PC-3 (cell line): ENCODE measurements around the gene RAB44.

ENCODE experiments used
- EZH2 ChIP-seq: fragments of 300-600 bp; sonication (generic); IDR thresholded peaks from one replicate; pipeline ENCODE4 v1.6.1; 2017; ENCODE audit warnings: antibody characterized with exemption, mild to moderate bottlenecking, low read length; ENCODE audit not compliant: unreplicated experiment
- EZH2phosphoT487 ChIP-seq: fragments of 300-600 bp; sonication (generic); IDR thresholded peaks from 2 replicates; pipeline ENCODE4 v1.6.1; 2018; ENCODE audit warnings: mild to moderate bottlenecking, antibody characterized with exemption, low read length, borderline replicate concordance
- TF ChIP-seq, protein P1 (sequence below): fragments of 300-600 bp; sonication (generic); conservative IDR thresholded peaks from 2 replicates; pipeline ENCODE4 v1.5.1; 2017; ENCODE audit warnings: antibody characterized with exemption, low read depth, mild to moderate bottlenecking, low read length

DNA sequence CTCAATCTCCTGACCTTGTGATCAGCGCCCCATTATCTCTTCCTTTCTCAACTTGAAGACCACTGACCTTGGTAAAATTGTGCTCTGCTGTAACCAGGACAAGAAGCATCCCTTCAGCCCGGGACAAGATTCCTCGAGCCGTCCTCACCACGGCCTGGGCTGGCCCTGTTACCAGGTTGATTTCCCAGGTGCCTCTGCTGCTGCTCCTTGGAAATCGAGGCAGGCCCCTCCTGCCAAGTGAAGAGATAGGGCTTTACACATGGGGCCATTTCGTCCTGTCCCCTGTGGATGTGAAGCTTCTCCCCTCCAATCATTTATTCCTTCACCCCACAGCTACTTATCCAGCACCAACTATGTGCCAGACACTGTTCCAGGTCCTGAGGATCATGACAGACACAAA lies 21.5 kb downstream of the RAB44 start:
- TF ChIP-seq, protein P1, sequence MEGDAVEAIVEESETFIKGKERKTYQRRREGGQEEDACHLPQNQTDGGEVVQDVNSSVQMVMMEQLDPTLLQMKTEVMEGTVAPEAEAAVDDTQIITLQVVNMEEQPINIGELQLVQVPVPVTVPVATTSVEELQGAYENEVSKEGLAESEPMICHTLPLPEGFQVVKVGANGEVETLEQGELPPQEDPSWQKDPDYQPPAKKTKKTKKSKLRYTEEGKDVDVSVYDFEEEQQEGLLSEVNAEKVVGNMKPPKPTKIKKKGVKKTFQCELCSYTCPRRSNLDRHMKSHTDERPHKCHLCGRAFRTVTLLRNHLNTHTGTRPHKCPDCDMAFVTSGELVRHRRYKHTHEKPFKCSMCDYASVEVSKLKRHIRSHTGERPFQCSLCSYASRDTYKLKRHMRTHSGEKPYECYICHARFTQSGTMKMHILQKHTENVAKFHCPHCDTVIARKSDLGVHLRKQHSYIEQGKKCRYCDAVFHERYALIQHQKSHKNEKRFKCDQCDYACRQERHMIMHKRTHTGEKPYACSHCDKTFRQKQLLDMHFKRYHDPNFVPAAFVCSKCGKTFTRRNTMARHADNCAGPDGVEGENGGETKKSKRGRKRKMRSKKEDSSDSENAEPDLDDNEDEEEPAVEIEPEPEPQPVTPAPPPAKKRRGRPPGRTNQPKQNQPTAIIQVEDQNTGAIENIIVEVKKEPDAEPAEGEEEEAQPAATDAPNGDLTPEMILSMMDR = no peak
- TF ChIP-seq EZH2phosphoT487 (no peak), EZH2 (no peak)
